PC-9 (cell line): ENCODE results near the gene COL27A1. TPM values are rescaled to one million over a fixed set of nuclear protein-coding genes. Genes with fewer than 3 reads are reported as not detected.

Experiments
- BruUV-seq: library from RNA; stranded (reverse); fragments of 400-500 nt; replicated peaks from 2 replicates; lab custom pipeline; 2021; lab: Mats Ljungman, UMichigan
- CTCF ChIA-PET: fragments of 300-600 bp; sonication (Branson Sonifier 250); formaldehyde crosslinking; loops from one replicate; lab custom pipeline; 2022; ENCODE audit warnings: antibody characterized with exemption; lab: Charles Lee
- POLR2A ChIA-PET: fragments of 300-600 bp; sonication (Branson Sonifier 250); formaldehyde crosslinking; loops from one replicate; lab custom pipeline; 2022; ENCODE audit warnings: antibody characterized with exemption; ENCODE audit not compliant: unreplicated experiment; lab: Charles Lee
- DNase-seq, 2 experiments: peaks; one replicate each; pipeline versions ENCODE4 v3.0.0 to v3.0.0-alpha.2; 2015 to 2022; ENCODE audit warnings: mixed read lengths in 1 of 2
- H2AFZ ChIP-seq: fragments of 200-600 bp; sonication (generic); 2 replicates; pipeline ENCODE4 v1.8.1; 2017; ENCODE audit warnings: antibody characterized with exemption
- H3F3A ChIP-seq: fragments of 200-600 bp; sonication (generic); 2 replicates; pipeline ENCODE4 v1.8.1; 2017; ENCODE audit warnings: antibody characterized with exemption, mild to moderate bottlenecking, low read depth; ENCODE audit not compliant: insufficient read depth
- H3K27ac ChIP-seq: fragments of 200-600 bp; sonication (generic); 2 replicates; pipeline ENCODE4 v1.6.1; 2016; ENCODE audit warnings: mixed run types
- H3K27me3 ChIP-seq: fragments of 200-600 bp; sonication (generic); 2 replicates; pipeline ENCODE4 v1.6.1; 2016; ENCODE audit warnings: low read depth, mixed run types; ENCODE audit not compliant: insufficient read depth
- H3K36me3 ChIP-seq: fragments of 200-600 bp; sonication (generic); 2 replicates; pipeline ENCODE4 v1.6.1; 2016; ENCODE audit warnings: low read depth, mixed run types
- H3K4me1 ChIP-seq: fragments of 200-600 bp; sonication (generic); replicated peaks from 2 replicates; pipeline ENCODE4 v1.6.1; 2016; ENCODE audit warnings: mixed run types; ENCODE audit not compliant: insufficient read depth
- H3K4me2 ChIP-seq: fragments of 200-600 bp; sonication (generic); 2 replicates; pipeline ENCODE4 v1.6.1; 2017; ENCODE audit warnings: mixed run types
- H3K4me3 ChIP-seq: fragments of 200-600 bp; sonication (generic); 2 replicates; pipeline ENCODE4 v1.6.1; 2016; ENCODE audit warnings: mixed run types
- H3K79me2 ChIP-seq: fragments of 200-600 bp; sonication (generic); 2 replicates; pipeline ENCODE4 v1.6.1; 2017; ENCODE audit warnings: low read depth, mixed run types
- H3K9me2 ChIP-seq: fragments of 200-600 bp; sonication (generic); 2 replicates; pipeline ENCODE4 v1.8.1; 2017; ENCODE audit warnings: mild to moderate bottlenecking; ENCODE audit not compliant: insufficient read depth
- H3K9me3 ChIP-seq: fragments of 200-600 bp; sonication (generic); 2 replicates; pipeline ENCODE4 v1.8.1; 2016; ENCODE audit warnings: low read depth; ENCODE audit not compliant: insufficient read depth
- H4K20me1 ChIP-seq: fragments of 200-600 bp; sonication (generic); 2 replicates; pipeline ENCODE4 v1.8.1; 2017; ENCODE audit not compliant: insufficient read depth
- EZH2 ChIP-seq: fragments of 200-600 bp; sonication (generic); IDR thresholded peaks from 2 replicates; pipeline ENCODE4 v1.8.0; 2017; ENCODE audit warnings: antibody characterized with exemption, low read depth
- intact Hi-C: fragments of 100-400 bp; cut with micrococcal nuclease; formaldehyde crosslinking; loops from one replicate; pipeline ENCODE4 v1.10.0; 2022; ENCODE audit not compliant: unreplicated experiment
- total RNA-seq: library from RNA; stranded (reverse); gene quantifications from 2 replicates; pipeline ENCODE4 v1.2.3, GENCODE V29; 2021
- TF ChIP-seq, protein P1 (sequence below): fragments of 200-600 bp; sonication (generic); conservative IDR thresholded peaks from 2 replicates; pipeline ENCODE4 v1.6.1; 2017; ENCODE audit warnings: mixed run types, antibody characterized with exemption, mild to moderate bottlenecking, moderate library complexity

COL27A1 gene
- total RNA-seq, 1 experiment from 2014 or later = 0.39 TPM

DNA sequence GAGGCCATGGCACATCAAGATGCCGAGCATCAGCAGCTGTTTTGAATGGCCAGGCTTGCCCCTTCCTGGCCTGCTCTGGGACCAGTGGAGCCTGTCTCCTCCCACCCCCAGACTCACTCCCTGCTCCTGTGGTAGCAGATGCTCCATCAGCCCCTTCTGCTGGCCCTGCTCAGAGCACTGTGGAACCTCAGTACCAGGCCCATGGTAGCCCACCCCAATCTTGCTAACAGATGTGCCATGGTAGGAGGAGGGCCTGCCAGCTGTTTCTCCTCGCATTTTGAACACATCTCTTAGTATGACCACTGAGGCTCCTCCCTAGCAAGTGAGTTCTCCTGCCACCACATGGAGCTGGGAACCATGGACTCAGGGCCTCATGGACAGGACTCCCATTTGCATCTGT lies 29.5 kb downstream of the COL27A1 start:
- Histone ChIP-seq H3K27ac (no peak overlapping the region), H3K27me3 (no peaks in the 10 kb centered on the region), H3K36me3 (no peaks in the 10 kb centered on the region), H2AFZ (no peak overlapping the region), H3K4me2 (no peak overlapping the region), H3F3A (no peaks in the 10 kb centered on the region), H3K4me3 (no peak overlapping the region), H3K9me3 (no peaks in the 10 kb centered on the region; the same call in 1 of the 2 replicates), H3K4me1 (no peaks in the 10 kb centered on the region), H3K79me2 (no peaks in the 10 kb centered on the region), H4K20me1 (no peaks in the 10 kb centered on the region), H3K9me2 (no peaks in the 10 kb centered on the region)
- intact Hi-C loops = no loop called here
- DNase-seq = no peak
- ChIA-PET POLR2A (no interaction called here), CTCF (no interaction called here)
- BruUV-seq = no TSS peak
- TF ChIP-seq, protein P1, sequence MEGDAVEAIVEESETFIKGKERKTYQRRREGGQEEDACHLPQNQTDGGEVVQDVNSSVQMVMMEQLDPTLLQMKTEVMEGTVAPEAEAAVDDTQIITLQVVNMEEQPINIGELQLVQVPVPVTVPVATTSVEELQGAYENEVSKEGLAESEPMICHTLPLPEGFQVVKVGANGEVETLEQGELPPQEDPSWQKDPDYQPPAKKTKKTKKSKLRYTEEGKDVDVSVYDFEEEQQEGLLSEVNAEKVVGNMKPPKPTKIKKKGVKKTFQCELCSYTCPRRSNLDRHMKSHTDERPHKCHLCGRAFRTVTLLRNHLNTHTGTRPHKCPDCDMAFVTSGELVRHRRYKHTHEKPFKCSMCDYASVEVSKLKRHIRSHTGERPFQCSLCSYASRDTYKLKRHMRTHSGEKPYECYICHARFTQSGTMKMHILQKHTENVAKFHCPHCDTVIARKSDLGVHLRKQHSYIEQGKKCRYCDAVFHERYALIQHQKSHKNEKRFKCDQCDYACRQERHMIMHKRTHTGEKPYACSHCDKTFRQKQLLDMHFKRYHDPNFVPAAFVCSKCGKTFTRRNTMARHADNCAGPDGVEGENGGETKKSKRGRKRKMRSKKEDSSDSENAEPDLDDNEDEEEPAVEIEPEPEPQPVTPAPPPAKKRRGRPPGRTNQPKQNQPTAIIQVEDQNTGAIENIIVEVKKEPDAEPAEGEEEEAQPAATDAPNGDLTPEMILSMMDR = no peak
- TF ChIP-seq EZH2 = no peak

DNA sequence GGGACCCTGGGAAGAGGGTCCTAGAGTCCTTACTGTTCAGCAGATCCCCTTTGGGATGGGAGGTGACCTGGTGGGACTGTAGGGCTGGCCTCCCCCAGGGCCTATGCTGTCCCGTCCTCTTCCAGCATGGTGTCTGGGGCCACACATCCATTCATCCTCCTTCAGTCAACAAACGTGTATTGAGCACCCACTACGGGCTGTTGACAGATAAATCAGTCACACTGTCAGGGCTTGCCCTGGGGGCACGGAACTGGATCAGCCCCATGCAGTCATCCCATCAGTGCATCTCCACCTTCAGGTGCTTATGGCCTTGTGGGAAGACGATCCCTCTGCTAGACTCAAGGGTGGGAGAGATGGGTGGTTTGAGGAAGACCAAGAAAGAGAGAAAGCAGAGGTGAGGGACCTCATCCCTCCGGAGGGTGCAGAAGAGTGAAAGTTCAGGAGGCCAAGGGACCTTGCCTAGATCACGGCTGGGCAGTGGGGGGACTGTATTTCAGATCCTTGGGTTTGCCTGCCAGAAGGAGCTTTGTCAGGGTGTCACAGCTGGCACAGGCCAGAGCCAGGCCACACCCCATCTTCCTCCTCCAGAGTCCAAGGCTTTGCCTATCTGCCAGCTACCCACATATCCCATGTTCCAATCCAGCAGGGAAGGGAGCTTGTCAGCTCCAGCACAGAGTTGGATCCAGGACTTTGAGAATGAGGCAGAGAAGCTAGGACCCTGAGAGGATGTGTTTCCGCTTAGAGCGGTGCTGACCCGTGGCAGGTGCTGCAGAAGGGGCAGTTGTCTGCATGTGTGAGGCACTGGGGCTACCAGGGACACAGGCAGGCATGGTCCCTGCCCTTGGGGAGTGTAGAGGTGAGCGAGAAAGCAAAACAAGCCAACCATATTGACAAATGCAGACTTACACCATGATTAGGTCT lies 30.5 kb downstream of the COL27A1 start:
- no peaks in the 10 kb centered on the region for H3K36me3 ChIP-seq
- H3K4me2 ChIP-seq = no peak overlapping the region
- TF ChIP-seq, protein P1 = no peak
- TF ChIP-seq EZH2 = no peak
- H3K4me3 ChIP-seq = no peak overlapping the region
- no peaks in the 10 kb centered on the region; the same call in 1 of the 2 replicates for H3K9me3 ChIP-seq
- no peak overlapping the region for H2AFZ ChIP-seq
- H3K4me1 ChIP-seq = no peaks in the 10 kb centered on the region
- H4K20me1 ChIP-seq = no peaks in the 10 kb centered on the region
- ChIA-PET POLR2A (no interaction called here), CTCF (interaction anchor here (1.7 kb wide), 1 partner anchor 78 kb away, joined by 3 read pairs; no protein-coding TSS in a partner anchor)
- no peak overlapping the region for H3K27ac ChIP-seq
- DNase-seq = no peak
- no TSS peak for BruUV-seq
- H3K27me3 ChIP-seq = no peaks in the 10 kb centered on the region
- intact Hi-C loops = no loop called here
- H3K9me2 ChIP-seq = no peaks in the 10 kb centered on the region
- H3F3A ChIP-seq = no peaks in the 10 kb centered on the region
- no peaks in the 10 kb centered on the region for H3K79me2 ChIP-seq

DNA sequence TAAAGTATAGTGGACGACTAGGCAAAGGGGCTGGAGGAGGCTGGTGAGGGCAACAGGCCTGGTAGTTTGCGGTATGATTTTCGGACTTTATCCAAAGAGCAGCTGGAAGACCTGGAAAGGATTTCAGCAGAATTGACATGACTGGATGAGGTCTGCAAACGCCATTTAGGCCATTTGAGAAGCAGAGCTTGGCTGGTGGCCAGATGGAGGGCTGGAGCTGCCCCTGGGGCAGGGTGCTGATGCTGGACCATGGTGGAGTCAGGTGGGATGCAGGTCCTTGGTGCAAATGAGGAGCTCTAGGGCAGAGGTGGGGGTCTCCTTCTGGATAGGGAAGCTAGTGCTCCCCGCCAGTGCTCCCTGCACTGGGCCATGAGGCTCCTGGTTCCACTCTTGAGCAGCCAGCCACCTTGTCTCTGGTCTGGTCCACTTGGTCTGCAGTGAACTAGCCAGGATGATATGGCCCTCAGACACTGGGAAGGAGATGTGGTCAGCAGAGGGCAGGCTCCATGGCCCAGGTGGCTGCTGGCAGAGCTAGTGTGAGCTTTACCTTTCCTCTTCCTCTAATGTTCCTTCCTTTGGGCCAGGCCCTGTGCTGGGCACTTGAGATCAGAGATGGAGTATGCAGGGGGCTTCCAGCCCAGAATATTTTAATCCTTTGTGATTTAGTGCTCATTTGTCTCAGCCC lies 31.4 kb downstream of the COL27A1 start:
- Histone ChIP-seq H3K9me3 (no peaks in the 10 kb centered on the region; the same call in 1 of the 2 replicates), H3K27ac (no peak overlapping the region), H3K4me2 (no peak overlapping the region), H3K36me3 (no peaks in the 10 kb centered on the region), H3K27me3 (no peaks in the 10 kb centered on the region; the same call in 1 of the 2 replicates), H3K79me2 (no peaks in the 10 kb centered on the region), H3K4me3 (no peak overlapping the region), H4K20me1 (no peaks in the 10 kb centered on the region), H3K4me1 (no peaks in the 10 kb centered on the region), H3K9me2 (no peaks in the 10 kb centered on the region), H2AFZ (no peak overlapping the region), H3F3A (no peaks in the 10 kb centered on the region)
- intact Hi-C loops = no loop called here
- TF ChIP-seq EZH2 = no peak
- TF ChIP-seq, protein P1 = no peak
- CTCF ChIA-PET = interaction anchor here (0.6 to 1.7 kb wide), 2 partner anchors 55 to 79 kb away, joined by 3 read pairs; no protein-coding TSS in a partner anchor
- DNase-seq = no peak
- no TSS peak for BruUV-seq
- POLR2A ChIA-PET = interaction anchor here (0.6 kb wide), 1 partner anchor 21 kb away, joined by 3 read pairs; no protein-coding TSS in a partner anchor
